Activated CD4-positive, alpha-beta T cell treated with anti-CD3 and anti-CD28 coated beads, Interleukin-10, Interleukin-2, amounts not matched to agents 100 ng/mL and 50 ng/mL, durations not matched to agents 16 hours and 8 hours (primary cell): ENCODE measurements around the gene HSP90AA1.
"Not testable (repeated sequence)": the region's sequence is repeated elsewhere in the genome, so short reads cannot be mapped to it uniquely, and the experiment has no call there.

Experiments used
- DNase-seq: peaks from one replicate; pipeline ENCODE4 v3.0.0-alpha.2; 2020

HSP90AA1 gene

DNA sequence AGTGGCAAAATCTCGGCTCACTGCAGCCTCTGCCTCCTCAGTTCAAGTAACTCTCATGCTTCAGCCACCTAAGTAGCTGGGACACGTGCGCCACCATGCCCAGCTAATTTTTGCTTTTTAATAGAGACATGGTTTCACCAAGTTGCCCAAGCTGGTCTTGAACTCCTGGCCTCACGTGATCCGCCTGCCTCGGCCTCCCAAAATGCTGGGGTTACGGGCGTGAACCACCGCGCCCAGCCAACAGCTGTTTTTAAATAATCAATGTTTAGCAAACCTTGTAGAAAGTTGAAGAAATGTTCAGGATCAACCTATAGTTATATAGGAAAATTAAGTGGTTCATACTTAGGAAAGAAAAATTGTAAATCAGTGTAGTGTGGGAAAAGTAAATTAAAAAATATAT lies 6.0 kb upstream of the HSP90AA1 start:
- DNase-seq, result no peak

DNA sequence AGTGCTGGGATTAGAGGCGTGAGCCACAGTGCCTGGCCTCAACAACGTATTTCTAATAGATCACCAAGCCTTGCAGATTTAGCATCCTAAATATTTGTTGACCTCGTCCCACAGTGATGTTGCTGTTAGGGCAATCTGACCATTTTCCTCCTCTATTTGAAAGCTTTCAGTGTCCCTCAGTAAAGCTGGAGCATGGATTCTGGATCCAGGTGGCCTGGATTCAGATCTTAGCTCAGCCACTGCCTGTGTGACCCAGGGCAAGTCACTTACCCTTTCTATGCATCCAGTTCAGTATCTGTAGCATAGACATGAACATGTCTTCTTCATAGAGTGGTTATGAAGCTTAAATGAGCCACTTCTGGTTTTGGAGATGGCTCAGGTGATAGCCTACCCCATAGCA lies 3.9 kb upstream of the HSP90AA1 start:
- DNase-seq, result no peak

DNA sequence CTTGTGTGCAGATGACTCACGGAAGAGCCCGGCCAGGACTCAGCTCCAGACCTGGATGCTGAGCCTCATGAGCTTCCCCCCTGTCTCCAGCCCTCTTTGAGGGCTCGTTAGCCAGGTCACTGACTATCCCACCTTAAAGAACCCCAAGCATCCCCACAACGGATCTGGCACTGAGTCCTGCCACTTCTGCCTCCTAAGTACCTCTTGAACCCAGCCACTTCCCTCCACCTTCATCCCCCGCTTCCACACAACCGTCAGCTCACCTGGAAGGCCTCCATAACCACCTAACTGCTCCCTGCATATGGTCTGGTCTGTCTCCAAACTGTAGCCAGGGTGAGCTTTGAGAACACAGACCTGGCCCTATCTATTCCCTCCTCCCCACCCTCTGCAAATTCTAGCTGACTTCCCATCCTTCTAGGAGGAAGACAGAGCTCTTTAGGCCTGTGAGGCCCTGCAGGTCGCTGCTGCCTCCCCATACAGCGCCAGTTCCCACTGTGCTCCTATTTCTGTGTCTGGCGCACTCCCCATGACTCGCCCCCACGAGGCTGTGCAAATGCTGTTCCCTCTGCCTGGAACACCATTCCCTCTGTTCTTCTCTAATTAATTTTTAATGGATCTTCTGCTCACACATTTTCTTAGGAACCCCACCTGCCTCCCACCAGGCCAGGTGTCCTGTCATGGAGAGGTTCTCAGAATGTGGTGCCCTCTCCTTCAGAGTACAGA lies 2.9 kb upstream of the HSP90AA1 start:
- DNase-seq, result no peak

DNA sequence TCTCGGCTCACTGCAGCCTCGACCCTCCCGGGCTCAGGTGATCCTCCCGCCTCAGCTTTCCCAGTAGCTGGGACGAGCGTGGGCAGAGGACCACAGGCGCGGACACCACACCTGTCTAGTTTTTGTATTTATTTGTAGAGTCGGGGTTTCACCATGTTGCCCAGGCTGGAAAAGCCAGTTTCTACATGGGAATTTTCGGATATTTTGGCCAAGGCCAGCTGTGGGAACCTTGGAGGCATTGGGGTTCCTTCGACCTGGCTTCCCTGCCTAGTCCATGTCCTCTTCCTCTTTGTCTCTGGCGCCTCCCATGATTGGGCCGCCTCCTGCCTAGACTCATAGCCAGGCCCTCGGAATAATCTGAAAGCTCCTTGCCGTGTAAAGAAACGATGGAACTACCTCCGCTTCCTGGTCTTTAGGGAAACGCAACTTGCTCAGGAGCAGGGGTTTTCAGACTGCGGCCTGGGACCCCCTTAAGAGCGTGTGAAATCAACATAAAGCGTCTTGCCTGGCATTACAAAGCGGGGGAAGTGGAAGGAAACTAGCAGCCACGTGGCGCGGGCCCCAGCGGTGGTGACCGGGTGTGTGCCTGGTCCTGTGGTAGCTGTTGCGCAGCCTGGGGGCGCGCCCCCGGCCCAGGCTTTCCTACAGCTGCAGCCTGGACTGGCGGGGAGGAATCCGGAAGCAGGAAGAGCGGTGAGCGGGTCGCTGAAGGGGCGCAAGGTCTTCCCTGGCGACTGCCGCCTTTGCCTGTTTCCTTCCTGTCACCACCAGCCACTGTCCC lies 1.4 kb upstream of the HSP90AA1 start:
- DNase-seq, result peak; percentile 71

DNA sequence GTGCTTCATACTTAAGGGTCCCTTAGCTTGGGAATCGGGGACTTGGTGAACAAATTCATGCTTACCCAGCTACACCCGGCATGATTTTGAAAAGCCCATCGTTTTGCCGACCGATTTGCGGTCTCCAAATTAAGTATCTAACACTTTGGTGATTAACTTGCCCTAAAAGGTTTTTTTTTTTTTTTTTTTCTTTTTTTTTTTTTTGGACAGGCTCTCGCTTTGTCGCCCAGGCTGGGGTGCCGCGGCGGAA lies 843 bp upstream of the HSP90AA1 start:
- DNase-seq, result no peak

DNA sequence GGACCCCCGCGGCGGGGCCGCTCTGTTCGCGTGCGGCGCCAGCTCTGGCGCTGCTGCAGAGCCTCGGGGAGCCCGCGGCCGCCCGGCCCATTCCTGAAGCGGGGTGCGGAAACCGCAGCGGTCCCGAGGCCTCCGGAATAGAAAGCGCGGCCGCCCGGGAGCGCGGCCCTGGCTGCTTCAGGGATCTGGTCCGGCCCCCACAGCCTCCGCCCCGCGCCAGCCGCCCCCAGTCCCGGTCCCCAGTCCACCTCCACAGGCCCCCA lies 204 bp downstream of the HSP90AA1 start:
- DNase-seq, result no peak

DNA sequence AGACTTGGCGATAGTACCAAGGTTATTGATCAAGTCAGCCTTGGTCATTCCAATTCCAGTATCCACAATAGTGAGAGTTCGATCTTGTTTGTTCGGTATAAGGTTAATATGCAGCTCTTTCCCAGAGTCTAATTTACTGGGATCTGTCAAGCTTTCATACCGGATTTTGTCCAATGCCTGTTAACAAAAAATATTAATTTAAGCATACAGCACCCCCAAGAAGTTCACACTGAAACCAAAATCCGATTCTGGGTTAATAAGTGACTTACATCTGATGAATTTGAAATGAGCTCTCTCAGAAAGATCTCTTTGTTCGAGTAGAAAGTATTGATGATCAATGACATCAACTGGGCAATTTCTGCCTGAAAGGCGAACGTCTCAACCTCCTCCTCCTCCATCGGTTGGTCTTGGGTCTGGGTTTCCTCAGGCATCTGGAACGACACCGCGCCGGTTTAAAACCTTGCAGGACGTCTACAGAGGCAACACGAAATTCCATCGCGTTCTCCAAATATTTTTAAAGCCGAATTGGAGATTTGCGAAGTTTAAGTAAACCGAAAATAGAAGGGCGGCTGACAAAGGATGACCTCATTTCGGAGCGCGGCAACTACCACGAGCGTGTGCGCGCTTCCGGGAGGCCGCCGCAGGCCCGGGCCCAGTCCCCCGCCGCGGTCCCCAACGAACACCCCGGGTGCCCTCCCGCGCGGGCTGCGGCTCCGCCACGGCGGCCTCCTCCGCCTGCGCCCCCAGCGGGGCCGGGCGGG lies 716 bp downstream of the HSP90AA1 start:
- DNase-seq, result peak; percentile 67

DNA sequence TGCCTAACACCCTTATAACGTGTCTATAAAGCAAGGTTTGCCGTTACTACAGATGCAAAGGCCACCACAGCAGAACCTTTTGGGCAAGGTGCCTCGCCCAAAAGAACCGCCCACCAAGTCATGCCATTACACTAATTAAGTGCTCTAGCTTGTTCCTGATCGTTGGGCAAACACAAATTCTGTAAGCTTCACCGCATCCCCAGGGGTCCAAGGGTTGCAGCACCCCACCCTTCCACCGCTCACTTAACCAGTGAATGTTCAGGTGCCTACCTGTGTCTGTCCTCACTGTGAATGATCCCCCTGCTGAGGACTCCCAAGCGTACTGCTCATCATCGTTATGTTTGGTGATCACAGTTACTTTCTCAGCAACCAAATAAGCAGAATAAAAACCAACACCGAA lies 1.4 kb downstream of the HSP90AA1 start:
- no peak for DNase-seq

DNA sequence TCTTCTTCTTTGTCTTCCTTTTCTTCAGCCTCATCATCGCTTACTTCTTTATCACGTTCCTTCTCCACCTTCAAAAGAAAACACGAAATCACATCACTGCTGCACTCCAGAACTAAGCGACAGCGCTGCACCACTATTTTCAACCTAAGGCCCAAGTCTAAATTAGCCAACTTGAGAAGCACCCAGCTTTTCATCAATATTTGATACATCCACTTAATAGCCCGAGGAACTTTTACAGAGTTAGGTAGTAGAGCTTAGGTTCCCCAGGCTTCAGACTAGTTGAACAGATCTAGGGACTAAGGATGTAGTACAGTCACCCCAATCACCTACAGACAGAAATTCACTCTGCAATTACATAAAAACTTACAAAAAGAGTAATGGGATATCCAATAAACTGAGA lies 1.9 kb downstream of the HSP90AA1 start:
- DNase-seq, result no peak

DNA sequence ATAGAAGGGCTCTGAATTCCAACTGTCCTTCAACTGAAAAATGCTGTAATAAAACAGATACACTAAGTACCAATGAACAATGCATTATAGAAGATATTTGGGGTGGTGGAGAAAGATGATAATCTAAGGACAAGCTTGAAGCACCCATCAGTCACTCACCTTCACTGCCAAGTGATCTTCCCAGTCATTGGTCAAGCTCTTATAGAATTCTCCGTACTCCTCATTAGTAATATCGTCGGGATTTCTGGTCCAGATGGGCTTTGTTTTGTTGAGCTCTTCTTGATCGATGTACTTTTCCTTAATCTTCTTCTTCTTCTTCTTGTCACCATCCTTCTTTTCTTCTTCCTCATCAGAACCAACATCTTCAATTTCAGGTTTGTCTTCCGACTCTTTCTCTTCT lies 2.3 kb downstream of the HSP90AA1 start:
- not testable (repeated sequence) for DNase-seq

DNA sequence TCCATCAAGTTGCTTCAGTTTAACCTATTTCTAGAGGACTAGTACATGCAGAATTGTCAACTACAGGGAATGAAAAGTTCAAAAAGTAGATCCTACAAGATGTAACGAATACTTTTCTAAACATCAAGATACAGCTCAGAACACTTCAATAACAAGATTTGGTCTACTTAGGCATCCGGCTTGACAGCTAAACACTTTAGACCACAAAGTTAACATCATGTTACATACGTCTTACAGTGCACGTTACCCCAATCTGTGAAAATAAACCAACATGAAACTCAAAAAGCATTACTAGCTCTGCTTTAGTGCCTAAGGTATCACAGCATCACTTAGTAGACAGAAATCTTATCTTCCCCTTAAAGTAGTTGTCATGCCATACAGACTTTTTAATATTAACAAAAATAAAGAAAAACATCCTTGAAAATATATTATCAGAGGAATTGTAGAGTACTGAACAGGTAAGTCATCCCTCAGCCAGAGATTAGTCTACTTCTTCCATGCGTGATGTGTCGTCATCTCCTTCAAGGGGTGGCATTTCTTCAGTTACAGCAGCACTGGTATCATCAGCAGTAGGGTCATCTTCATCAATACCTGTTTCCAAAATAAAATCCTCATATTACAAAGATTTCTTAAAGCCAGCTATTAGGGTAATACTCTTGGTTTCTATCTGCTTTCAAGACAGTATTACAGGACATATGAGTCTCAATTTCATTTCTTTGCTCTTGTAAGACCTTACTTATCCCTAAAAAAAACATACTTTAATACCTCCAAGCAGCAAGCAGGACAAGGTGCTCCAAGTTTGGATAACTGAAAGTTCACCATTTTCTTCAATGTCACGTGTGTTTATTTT lies 5.4 kb downstream of the HSP90AA1 start:
- DNase-seq, result no peak

DNA sequence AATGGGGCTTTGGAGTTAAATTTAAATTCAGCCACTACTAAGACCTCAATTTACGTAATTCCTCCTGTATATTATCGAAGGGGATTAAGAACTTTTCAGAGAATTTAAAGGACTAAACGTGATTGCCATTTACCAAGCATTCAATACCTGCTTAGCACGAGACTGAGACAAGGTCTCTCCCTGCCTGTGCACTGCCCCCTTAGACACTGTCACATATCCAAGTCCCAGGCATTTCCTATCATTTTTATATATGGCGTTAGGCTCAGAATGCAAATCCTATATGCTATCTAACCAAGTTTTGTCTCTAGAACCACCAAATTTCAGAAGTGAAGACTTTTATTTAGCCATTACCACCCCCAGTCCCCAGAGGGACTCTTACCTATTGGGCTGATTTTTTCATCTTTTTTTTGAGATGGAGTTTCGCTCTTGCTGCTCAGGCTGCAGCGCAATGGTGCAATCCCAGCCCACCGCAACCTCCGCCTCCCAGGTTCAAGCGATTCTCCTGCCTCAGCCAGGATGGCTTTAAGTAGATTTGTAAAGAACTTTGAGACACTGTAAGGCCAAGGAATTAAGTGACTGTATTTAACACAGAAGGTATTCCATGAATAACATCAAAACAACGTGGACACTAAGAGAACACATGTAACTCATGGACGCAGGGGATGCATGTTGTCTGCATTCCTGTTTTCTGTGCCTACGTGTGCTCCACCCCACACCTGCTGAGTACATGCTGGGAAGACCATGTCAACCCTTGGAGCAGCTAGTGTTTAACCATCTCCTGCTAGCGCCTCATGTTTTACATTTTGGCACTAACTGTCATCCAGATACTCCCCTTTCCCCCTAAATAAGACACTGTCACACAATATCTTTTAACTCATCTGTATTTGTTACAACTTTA lies 6.4 kb downstream of the HSP90AA1 start:
- DNase-seq, result no peak

DNA sequence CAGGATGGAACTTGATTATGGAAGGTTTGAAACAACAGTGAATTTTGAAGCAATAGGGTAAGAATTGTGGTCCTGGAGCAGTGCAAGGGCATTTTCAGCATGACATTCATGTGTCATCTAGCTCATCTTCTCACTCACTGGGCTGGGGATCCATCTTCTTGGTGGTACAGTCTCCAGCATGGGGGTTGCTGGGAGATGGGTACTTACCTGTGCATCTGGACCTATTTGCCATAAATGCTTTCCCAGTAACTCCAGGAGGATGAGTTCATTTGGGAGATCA lies 7.2 kb downstream of the HSP90AA1 start:
- no peak for DNase-seq

DNA sequence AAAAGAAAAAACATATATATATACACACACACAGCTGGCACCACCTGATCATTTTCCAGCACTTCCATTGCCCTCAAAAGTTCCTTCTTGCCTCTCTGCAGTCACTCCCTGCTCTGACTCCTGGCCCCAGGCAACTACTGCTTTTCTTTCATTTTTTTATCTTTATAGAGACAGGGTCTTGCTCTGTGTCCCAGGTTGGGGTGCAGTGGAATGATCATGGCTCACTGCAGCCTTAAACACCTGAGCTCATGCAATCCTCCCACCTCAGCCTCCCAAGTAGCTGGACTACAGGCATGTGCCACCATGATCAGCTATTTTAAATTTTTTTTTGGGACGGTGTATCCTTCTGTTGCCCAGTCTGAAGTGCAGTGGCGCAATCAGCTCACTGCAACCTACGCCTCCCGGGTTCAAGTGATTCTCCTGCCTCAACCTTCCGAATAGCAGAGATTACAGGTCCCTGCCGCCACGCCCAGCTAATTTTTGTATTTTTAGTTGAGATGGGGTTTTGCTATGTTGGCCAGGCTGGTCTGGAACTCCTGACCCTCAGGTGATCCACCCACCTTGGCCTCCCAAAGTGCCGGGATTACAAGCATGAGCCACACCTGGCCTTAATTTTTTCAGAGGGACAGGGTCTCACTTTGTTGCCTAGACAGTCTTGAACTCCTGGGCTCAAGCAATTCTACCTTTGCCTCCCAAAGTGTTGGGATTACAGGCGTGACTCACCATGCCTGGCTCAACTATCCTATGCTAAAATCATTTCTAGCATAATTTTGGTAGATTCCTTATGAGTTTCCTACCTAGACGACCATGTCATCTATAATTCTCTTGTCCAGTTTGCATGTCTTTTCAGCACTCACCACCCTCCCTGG lies 7.8 kb downstream of the HSP90AA1 start:
- DNase-seq, result no peak

DNA sequence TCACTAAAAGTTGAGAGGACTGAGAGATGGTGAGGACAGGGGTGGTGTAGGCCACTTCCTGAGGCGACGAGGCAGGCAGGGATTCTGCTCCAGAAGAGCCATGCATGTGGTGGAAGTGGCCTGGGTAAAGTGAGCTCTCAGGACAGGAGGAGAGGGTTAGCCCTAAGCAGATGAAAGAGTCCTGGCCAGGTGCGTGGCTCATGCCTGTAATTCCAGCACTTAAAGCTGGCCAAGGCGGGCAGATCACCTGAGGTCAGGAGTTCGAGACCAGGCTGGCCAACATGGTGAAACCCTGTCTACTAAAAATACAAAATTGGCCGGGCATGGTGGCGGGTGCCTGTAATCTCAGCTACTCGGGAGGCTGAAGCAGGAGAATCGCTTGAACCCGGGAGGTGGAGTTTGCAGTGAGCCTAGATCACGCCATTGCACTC lies 8.5 kb downstream of the HSP90AA1 start:
- DNase-seq, result not testable (repeated sequence)

DNA sequence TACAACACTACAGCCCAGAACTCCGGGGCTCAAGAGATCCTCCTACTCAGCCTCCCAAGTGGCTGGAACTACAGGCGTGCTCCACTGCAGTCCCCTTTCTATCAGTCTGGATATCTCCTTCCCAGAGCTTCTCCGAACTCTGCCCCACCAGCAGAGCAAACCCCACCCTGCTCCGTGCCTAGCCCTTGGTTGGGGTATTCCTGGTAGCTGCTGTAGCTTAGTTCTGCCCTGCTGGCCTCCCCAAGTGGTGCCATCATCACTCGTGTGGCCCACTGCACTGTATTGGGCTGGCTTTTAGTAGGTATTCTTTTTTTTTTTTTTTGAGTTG lies 9.5 kb downstream of the HSP90AA1 start:
- no peak for DNase-seq

DNA sequence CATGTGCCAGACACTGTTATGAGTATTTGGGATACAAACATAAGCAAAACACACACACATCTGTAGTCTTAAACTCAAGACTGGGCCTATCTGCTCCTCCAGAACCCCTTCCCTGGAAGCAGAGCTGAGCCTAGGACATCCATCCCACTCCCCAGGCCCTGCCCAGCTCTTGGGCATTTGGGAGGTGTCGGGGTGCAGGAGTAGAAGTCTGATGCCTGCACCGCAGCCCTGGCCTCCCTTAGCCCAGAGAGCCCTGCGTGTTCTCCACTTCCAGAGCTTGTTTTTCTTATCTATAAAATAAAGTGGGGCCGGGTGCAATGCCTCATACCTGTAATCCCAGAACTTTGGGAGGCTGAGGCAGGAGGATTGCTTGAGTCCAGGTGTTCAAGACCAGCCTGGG lies 11.7 kb downstream of the HSP90AA1 start:
- no peak for DNase-seq

DNA sequence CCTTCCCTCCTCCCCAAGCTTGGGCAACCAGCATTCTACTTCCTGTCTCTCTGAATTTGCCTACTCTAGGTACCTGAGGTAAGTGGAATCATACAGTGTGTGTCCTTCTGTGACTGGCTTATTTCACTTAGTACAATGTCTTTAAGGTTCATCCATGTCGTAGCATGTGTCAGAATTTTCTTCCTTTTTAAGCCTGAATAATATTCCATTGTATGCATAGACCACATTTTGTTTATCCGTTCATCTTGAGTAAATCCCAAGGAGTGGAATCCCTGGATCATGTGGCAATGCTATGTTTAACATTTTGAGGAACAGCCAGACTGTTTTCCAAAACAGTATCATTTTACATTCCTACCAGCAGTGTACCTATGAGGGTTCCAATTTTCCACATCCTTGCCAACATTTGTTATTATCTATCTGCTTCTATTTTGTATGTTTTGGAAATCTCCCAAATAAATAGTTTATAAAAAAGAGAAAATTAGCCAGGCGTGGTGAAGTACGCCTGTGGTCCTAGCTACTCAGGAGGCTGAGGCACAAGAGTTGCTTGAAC lies 12.4 kb downstream of the HSP90AA1 start:
- DNase-seq, result no peak

DNA sequence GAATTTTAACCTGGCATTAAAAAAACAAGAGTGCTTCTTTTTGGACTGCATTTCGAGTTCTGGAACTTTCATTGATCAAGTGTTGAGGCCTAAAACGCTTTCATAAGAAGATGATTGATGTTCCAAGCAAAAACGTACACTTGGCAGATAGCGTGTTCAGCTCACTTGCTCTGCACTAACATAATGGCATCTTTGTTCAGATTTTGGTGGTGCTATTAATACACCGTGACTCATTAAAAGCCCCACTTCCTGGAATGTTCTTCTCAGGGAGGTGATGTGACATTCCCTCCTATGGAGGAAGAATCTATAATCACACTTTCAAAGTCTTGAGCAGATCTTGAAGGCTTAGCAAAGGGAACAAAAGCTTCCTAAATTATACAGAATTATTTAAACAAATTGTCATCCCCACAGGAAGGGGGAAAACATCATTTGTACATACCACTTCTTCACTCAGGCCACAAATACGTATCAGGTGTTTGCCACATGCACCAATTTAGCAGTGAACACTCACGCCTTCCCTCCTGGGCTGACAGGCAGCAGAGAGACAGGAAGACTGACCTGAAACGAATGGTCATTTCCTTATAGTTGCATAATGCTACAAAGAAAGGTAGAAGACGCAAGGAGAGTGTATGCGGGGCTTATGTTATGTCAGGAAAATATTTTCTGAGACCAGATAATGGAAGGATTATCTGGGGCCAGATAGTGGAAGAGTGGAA lies 15.4 kb downstream of the HSP90AA1 start:
- DNase-seq, result no peak

DNA sequence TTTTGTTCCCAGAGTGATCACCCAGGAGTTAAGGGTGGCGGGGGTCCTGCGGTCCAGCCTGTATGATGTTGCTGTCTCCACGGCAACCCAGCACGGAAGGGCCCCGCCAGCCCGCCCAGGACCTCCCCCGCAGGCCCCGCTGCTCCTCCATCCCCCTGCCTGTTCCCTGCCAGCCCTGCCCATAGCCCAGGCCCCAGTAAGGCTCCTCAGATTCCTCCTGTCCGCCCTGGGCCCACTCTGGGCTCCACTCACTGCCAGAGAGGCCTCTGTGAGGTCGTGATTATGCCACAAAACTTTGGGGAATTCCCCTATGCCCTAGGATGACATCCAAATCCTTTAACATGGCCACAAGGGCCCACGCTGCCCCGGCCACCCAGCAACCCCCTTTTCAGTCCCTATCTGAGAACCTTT lies 20.8 kb downstream of the HSP90AA1 start:
- no peak for DNase-seq

DNA sequence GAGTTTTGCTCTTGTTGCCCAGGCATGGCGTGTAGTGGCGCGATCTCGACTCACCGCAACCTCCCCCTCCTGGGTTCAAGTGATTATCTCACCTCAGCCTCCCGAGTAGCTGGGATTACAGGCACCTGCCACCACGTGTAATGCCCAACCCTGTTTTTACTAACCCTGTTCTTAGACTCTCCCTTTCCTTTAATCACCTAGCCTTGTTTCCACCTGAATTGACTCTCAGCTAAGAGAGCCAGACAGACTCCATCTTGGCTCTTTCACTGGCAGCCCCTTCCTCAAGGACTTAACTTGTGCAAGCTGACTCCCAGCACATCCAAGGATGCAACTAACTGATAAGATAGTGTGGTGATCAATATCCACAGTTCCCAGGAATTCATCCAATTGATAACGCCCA lies 22.3 kb downstream of the HSP90AA1 start:
- DNase-seq, result not testable (repeated sequence)
